Activated CD8-positive, alpha-beta memory T cell treated with anti-CD3 and anti-CD28 coated beads for 36 hours (primary cell): ENCODE measurements around the gene TSPAN6. TPM values are rescaled to one million over a fixed set of nuclear protein-coding genes. Genes with fewer than 3 reads are reported as not detected.

Experiments
- CTCF ChIA-PET: fragments of 350-600 bp; sonication (Branson Sonifier 250); formaldehyde crosslinking; loops from one replicate; lab custom pipeline; 2021; ENCODE audit warnings: antibody characterized with exemption; lab: Charles Lee
- POLR2A ChIA-PET: fragments of 350-600 bp; sonication (Branson Sonifier 250); formaldehyde crosslinking; loops from one replicate; lab custom pipeline; 2021; ENCODE audit warnings: antibody characterized with exemption; lab: Charles Lee
- total RNA-seq, 2 experiments: library from RNA; stranded (reverse); gene quantifications; one replicate each; pipeline ENCODE4 v1.2.3, GENCODE V29; 2021

The TSPAN6 gene
- total RNA-seq: under 1 TPM; 0.19 to 0.36 TPM

GRCh38 chrX:100636321-100636991 is at the start of gene TSPAN6:
Gene TSPAN6, minus strand, starts transcription at chrX:100636806. Its CDS starts 112 bp downstream, at chrX:100636694.
- CTCF ChIA-PET: interaction anchor here (2.0 kb wide), 1 partner anchor 35 kb away, joined by 7 read pairs; no protein-coding TSS in a partner anchor
- POLR2A ChIA-PET: no interaction called here

- POLR2A ChIA-PET: no interaction called here
- CTCF ChIA-PET: interaction anchor here (1.0 to 4.4 kb wide), 2 partner anchors 11 to 83 kb away, joined by 4 to 28 read pairs; no protein-coding TSS in a partner anchor
These were observed 49.3 kb upstream of the TSPAN6 start for GRCh38 chrX:100685997-100686305.

- ChIA-PET POLR2A (no interaction called here), CTCF (interaction anchor here (1.0 to 4.4 kb wide), 2 partner anchors 11 to 83 kb away, joined by 4 to 28 read pairs; no protein-coding TSS in a partner anchor)
These were observed 48.8 kb upstream of the TSPAN6 start for GRCh38 chrX:100685284-100685996.

- CTCF ChIA-PET: no interaction called here
- POLR2A ChIA-PET: no interaction called here
These were observed 46.3 kb upstream of the TSPAN6 start for GRCh38 chrX:100682939-100683338.

GRCh38 chrX:100681599-100681998 is 45.0 kb upstream of the TSPAN6 start:
- ChIA-PET CTCF (interaction anchor here (1.2 kb wide), 1 partner anchor 87 kb away, joined by 4 read pairs; no protein-coding TSS in a partner anchor), POLR2A (no interaction called here)

GRCh38 chrX:100680756-100681155 is 44.1 kb upstream of the TSPAN6 start:
- CTCF ChIA-PET: interaction anchor here (1.2 kb wide), 1 partner anchor 88 kb away, joined by 4 read pairs; no protein-coding TSS in a partner anchor
- POLR2A ChIA-PET: no interaction called here

- CTCF ChIA-PET: no interaction called here
- POLR2A ChIA-PET: no interaction called here
These were observed 41.1 kb upstream of the TSPAN6 start for GRCh38 chrX:100677611-100678181.

- CTCF ChIA-PET: interaction anchor here (1.2 to 1.3 kb wide), 2 partner anchors 11 to 94 kb away, joined by 4 read pairs; no protein-coding TSS in a partner anchor
- POLR2A ChIA-PET: no interaction called here
These were observed 38.1 kb upstream of the TSPAN6 start for GRCh38 chrX:100674705-100675104.

- ChIA-PET CTCF (interaction anchor here (1.2 to 1.3 kb wide), 2 partner anchors 95 kb away, joined by 3 to 4 read pairs; no protein-coding TSS in a partner anchor), POLR2A (no interaction called here)
These were observed 36.9 kb upstream of the TSPAN6 start for GRCh38 chrX:100673397-100673953.

GRCh38 chrX:100672966-100673365 is 36.4 kb upstream of the TSPAN6 start:
- CTCF ChIA-PET: interaction anchor here (1.3 kb wide), 1 partner anchor 96 kb away, joined by 3 read pairs; no protein-coding TSS in a partner anchor
- POLR2A ChIA-PET: no interaction called here

GRCh38 chrX:100663642-100664041 is 27.0 kb upstream of the TSPAN6 start:
- ChIA-PET CTCF (no interaction called here), POLR2A (no interaction called here)

- ChIA-PET POLR2A (no interaction called here), CTCF (no interaction called here)
These were observed 26.2 kb upstream of the TSPAN6 start for GRCh38 chrX:100662796-100663195.

- CTCF ChIA-PET: no interaction called here
These were observed 25.6 kb upstream of the TSPAN6 start for GRCh38 chrX:100662170-100662569.

GRCh38 chrX:100659431-100660137 is 23.0 kb upstream of the TSPAN6 start:
- CTCF ChIA-PET: no interaction called here
- POLR2A ChIA-PET: no interaction called here

More at GRCh38 chrX:100662170-100662569, 25.6 kb upstream of the TSPAN6 start:
- POLR2A ChIA-PET: no interaction called here

- ChIA-PET CTCF (no interaction called here), POLR2A (no interaction called here)
These were observed 22.4 kb upstream of the TSPAN6 start for GRCh38 chrX:100658941-100659381.

- CTCF ChIA-PET: interaction anchor here (1.5 kb wide), 1 partner anchor 114 kb away, joined by 3 read pairs; no protein-coding TSS in a partner anchor
These were observed 17.7 kb upstream of the TSPAN6 start for GRCh38 chrX:100654261-100654660.

GRCh38 chrX:100652266-100652665 is 15.7 kb upstream of the TSPAN6 start:
- CTCF ChIA-PET: no interaction called here
- POLR2A ChIA-PET: no interaction called here

More at GRCh38 chrX:100654261-100654660, 17.7 kb upstream of the TSPAN6 start:
- POLR2A ChIA-PET: no interaction called here

GRCh38 chrX:100650841-100651240 is 14.2 kb upstream of the TSPAN6 start:
- POLR2A ChIA-PET: no interaction called here

More at GRCh38 chrX:100650841-100651240, 14.2 kb upstream of the TSPAN6 start:
- CTCF ChIA-PET: no interaction called here
